Esophagus muscularis mucosa (tissue), 4 donors: ENCODE results near the gene OR2A2. TPM values are rescaled to one million over a fixed set of nuclear protein-coding genes. Genes with fewer than 3 reads are reported as not detected.

Experiments
- DNase-seq: peaks from one replicate; pipeline ENCODE4 v3.0.0-alpha.2; 2017; ENCODE audit errors: extremely low spot score
- H3K27ac ChIP-seq, 4 donors: fragments of 200-600 bp; sonication (generic); replicated peaks in 1 of 4; 1 replicate in 3 of 4; 2 replicates in 1 of 4; pipeline ENCODE4 v1.5.1; 2016 to 2019; ENCODE audit warnings: mild to moderate bottlenecking in 1 of 4
- H3K27me3 ChIP-seq, 4 donors: fragments of 200-600 bp; sonication (generic); one replicate each; pipeline versions ENCODE4 v1.5.1 to v1.6.0; 2016 to 2019
- H3K36me3 ChIP-seq, 4 donors: fragments of 200-600 bp; sonication (generic); one replicate each; pipeline ENCODE4 v1.5.1; 2016 to 2019
- H3K4me1 ChIP-seq, 4 donors: fragments of 200-600 bp; sonication (generic); one replicate each; pipeline ENCODE4 v1.5.1; 2016 to 2019
- H3K4me3 ChIP-seq, 4 donors: fragments of 200-600 bp; sonication (generic); 1 replicate in 2 of 4; 2 replicates in 2 of 4; pipeline ENCODE4 v1.5.1; 2016 to 2019; ENCODE audit warnings: mild to moderate bottlenecking in 4 of 4, moderate library complexity in 1 of 4
- H3K9me3 ChIP-seq, 4 donors: fragments of 200-600 bp; sonication (generic); 1 replicate in 3 of 4; 2 replicates in 1 of 4; pipeline ENCODE4 v1.5.1; 2016 to 2019
- CTCF ChIP-seq, 3 experiments: fragments of 200-600 bp in 2 of 3; fragments of 450-650 bp in 1 of 3; sonication (generic) in 2 of 3; IDR thresholded peaks; one replicate each; pipeline ENCODE4 v1.5.1; 2017 to 2019; ENCODE audit warnings: antibody characterized with exemption in 3 of 3, mild to moderate bottlenecking in 2 of 3, moderate library complexity in 1 of 3
- EP300 ChIP-seq: sonication (generic); formaldehyde crosslinking; IDR thresholded peaks from one replicate; pipeline ENCODE4 v1.6.1; 2017; ENCODE audit warnings: antibody characterized with exemption
- POLR2A ChIP-seq: fragments of 450-650 bp; IDR thresholded peaks from one replicate; pipeline ENCODE4 v1.6.1; 2017; ENCODE audit warnings: antibody characterized with exemption, moderate library complexity, mild to moderate bottlenecking, low read depth
- POLR2AphosphoS5 ChIP-seq, 2 donors: sonication (generic); formaldehyde crosslinking; IDR thresholded peaks; one replicate each; pipeline ENCODE4 v1.6.1; 2017; ENCODE audit warnings: antibody characterized with exemption in 2 of 2
- WGBS: methylation state at CpG from one replicate; pipeline ENCODE4 v1.1.5; 2018; 5-methylcytosine and 5-hydroxymethylcytosine counted together
- intact Hi-C: fragments of 100-400 bp; cut with DNase I; formaldehyde crosslinking; loops from one replicate; pipeline ENCODE4 v1.15.1; 2023
- total RNA-seq, 4 donors: library from RNA; depleted of rRNA; stranded (reverse); fragments of >200 nt; gene quantifications; one replicate each; pipeline versions ENCODE4 v1.1.0 to v1.2.1, GENCODE V29; 2016

The OR2A2 gene
- total RNA-seq, 4 donors from 2014 or later: not detected

- WGBS: 79% methylated on average over 2 of the region's 2 CpGs
- no peak for DNase-seq
- H3K4me3 ChIP-seq: no peak within 1 kb of the TSS
- peaks cover 0 to 5% (median 2%) of the 10 kb centered on the region in 4 donors for H3K9me3 ChIP-seq
- H3K27ac ChIP-seq: no peak within 1 kb of the TSS
- intact Hi-C loops: no loop called here
- no peaks in the 10 kb centered on the region for H3K36me3 ChIP-seq
- no peaks in the 10 kb centered on the region for H3K27me3 ChIP-seq
- TF ChIP-seq CTCF (IDR thresholded peaks at IDR 0.05) (no peak), EP300 (no peak), POLR2A (no peak), POLR2AphosphoS5 (IDR thresholded peaks at IDR 0.05) (no peak)
- H3K4me1 ChIP-seq: no peaks in the 10 kb centered on the region
Measured at GRCh38 chr7:144085978-144086377, 23.4 kb upstream of the OR2A2 start, which contains the start of gene OR2A12. TSS of gene OR2A12 (plus strand) at chr7:144086278. CDS start at chr7:144095108, 8,830 bp downstream.

- Histone ChIP-seq H3K9me3 (peaks cover 0 to 8% (median 4%) of the 10 kb centered on the region in 4 donors), H3K27ac (no peak overlapping the region), H3K27me3 (no peaks in the 10 kb centered on the region), H3K36me3 (no peaks in the 10 kb centered on the region), H3K4me3 (no peak overlapping the region), H3K4me1 (no peaks in the 10 kb centered on the region)
- DNase-seq: no peak
- intact Hi-C loops: no loop called here
- TF ChIP-seq EP300 (no peak), CTCF (IDR thresholded peaks at IDR 0.05) (no peak), POLR2A (no peak), POLR2AphosphoS5 (IDR thresholded peaks at IDR 0.05) (no peak)
- 53% methylated on average over 4 of the region's 4 CpGs for WGBS
Measured at GRCh38 chr7:144086730-144087129, 22.7 kb upstream of the OR2A2 start.

- 64% methylated on average over 1 of the region's 1 CpG for WGBS
- intact Hi-C loops: no loop called here
- H3K27ac ChIP-seq: no peak overlapping the region
Measured at GRCh38 chr7:144087230-144087629, 22.2 kb upstream of the OR2A2 start.

GRCh38 chr7:144090667-144091066 is 18.7 kb upstream of the OR2A2 start:
- DNase-seq: no peak
- Histone ChIP-seq H3K4me3 (no peak overlapping the region), H3K27ac (no peak overlapping the region), H3K4me1 (no peaks in the 10 kb centered on the region), H3K9me3 (peaks cover 0 to 8% (median 4%) of the 10 kb centered on the region in 4 donors), H3K36me3 (no peaks in the 10 kb centered on the region), H3K27me3 (peaks cover 0 to 1% (median 0%) of the 10 kb centered on the region in 4 donors)
- intact Hi-C loops: no loop called here
- WGBS: 82% methylated on average over 3 of the region's 3 CpGs
- TF ChIP-seq EP300 (no peak), POLR2A (no peak), CTCF (IDR thresholded peaks at IDR 0.05) (no peak), POLR2AphosphoS5 (IDR thresholded peaks at IDR 0.05) (no peak)

More at GRCh38 chr7:144087230-144087629, 22.2 kb upstream of the OR2A2 start:
- peaks cover 0 to 8% (median 4%) of the 10 kb centered on the region in 4 donors for H3K9me3 ChIP-seq
- H3K36me3 ChIP-seq: no peaks in the 10 kb centered on the region
- TF ChIP-seq POLR2A (no peak), EP300 (no peak), CTCF (IDR thresholded peaks at IDR 0.05) (no peak), POLR2AphosphoS5 (IDR thresholded peaks at IDR 0.05) (no peak)
- no peaks in the 10 kb centered on the region for H3K27me3 ChIP-seq
- no peak overlapping the region for H3K4me3 ChIP-seq
- no peaks in the 10 kb centered on the region for H3K4me1 ChIP-seq
- no peak for DNase-seq

- peaks cover 0 to 4% (median 0%) of the 10 kb centered on the region in 4 donors for H3K27me3 ChIP-seq
- TF ChIP-seq CTCF (IDR thresholded peaks at IDR 0.05) (no peak), POLR2A (no peak), POLR2AphosphoS5 (IDR thresholded peaks at IDR 0.05) (no peak), EP300 (no peak)
- intact Hi-C loops: no loop called here
- H3K9me3 ChIP-seq: no peaks in the 10 kb centered on the region
- H3K27ac ChIP-seq: no peak overlapping the region
- no peak for DNase-seq
- H3K4me1 ChIP-seq: no peaks in the 10 kb centered on the region
- H3K4me3 ChIP-seq: no peak overlapping the region
- no peaks in the 10 kb centered on the region for H3K36me3 ChIP-seq
Measured at GRCh38 chr7:144098776-144099175, 10.6 kb upstream of the OR2A2 start.
